Skeletal muscle tissue (tissue), 4 donors: Measurements from ENCODE around the gene ANXA4. TPM values are rescaled to one million over a fixed set of nuclear protein-coding genes. Genes with fewer than 3 reads are reported as not detected.

Experiments
- H3K27ac ChIP-seq: one replicate; pipeline ENCODE4 v1.7.0; 2013; ENCODE audit warnings: mild to moderate bottlenecking, low read depth, low read length, inconsistent platforms
- H3K27me3 ChIP-seq, 3 donors: one replicate each; pipeline ENCODE4 v1.7.0; 2013; ENCODE audit warnings: low read length in 3 of 3; ENCODE audit not compliant: control insufficient read depth in 3 of 3, insufficient read depth in 3 of 3
- H3K36me3 ChIP-seq, 3 donors: one replicate each; pipeline ENCODE4 v1.7.0; 2013; ENCODE audit warnings: low read length in 3 of 3; ENCODE audit not compliant: control insufficient read depth in 3 of 3, insufficient read depth in 3 of 3
- H3K4me1 ChIP-seq, 3 donors: one replicate each; pipeline ENCODE4 v1.7.0; 2013; ENCODE audit warnings: low read length in 3 of 3, mild to moderate bottlenecking in 3 of 3; ENCODE audit not compliant: control insufficient read depth in 3 of 3, insufficient read depth in 3 of 3
- H3K4me3 ChIP-seq, 3 donors: one replicate each; pipeline ENCODE4 v1.7.0; 2013; ENCODE audit warnings: low read length in 3 of 3
- H3K9ac ChIP-seq, 3 donors: one replicate each; pipeline ENCODE4 v1.7.0; 2013; ENCODE audit warnings: low read length in 3 of 3, mild to moderate bottlenecking in 3 of 3, moderate library complexity in 2 of 3, low read depth in 1 of 3
- H3K9me3 ChIP-seq, 3 donors: one replicate each; pipeline ENCODE4 v1.7.0; 2013; ENCODE audit warnings: low read length in 3 of 3; ENCODE audit not compliant: control insufficient read depth in 3 of 3
- total RNA-seq: library from RNA; depleted of rRNA; stranded (reverse); fragments of >200 nt; gene quantifications from one replicate; pipeline ENCODE4 v1.2.3, GENCODE V29; 2014
- donor health status: Osteomylitis.

The ANXA4 gene
- total RNA-seq = 18.8 TPM

- Histone ChIP-seq H3K27me3 (no peaks in the 10 kb centered on the region), H3K27ac (peak within 1 kb of the TSS; percentile 95), H3K4me3 (peak within 1 kb of the TSS; percentile 78 to 92 (median 92)), H3K9ac (peak within 1 kb of the TSS; percentile 89 to 94 (median 90)), H3K4me1 (peaks cover 12 to 23% (median 13%) of the 10 kb centered on the region in 3 donors), H3K9me3 (no peaks in the 10 kb centered on the region), H3K36me3 (peaks cover 0 to 3% (median 0%) of the 10 kb centered on the region in 3 donors)
These were observed at the start of gene ANXA4 for GRCh38 chr2:69741575-69742321. Gene ANXA4 (plus strand): TSS chr2:69742134. CDS start chr2:69781566, 39,432 bp downstream.

- Histone ChIP-seq H3K9ac (no peak overlapping the region), H3K27ac (no peak overlapping the region), H3K36me3 (no peaks in the 10 kb centered on the region), H3K4me1 (peaks cover 3 to 6% (median 4%) of the 10 kb centered on the region in 3 donors), H3K27me3 (no peaks in the 10 kb centered on the region), H3K9me3 (no peaks in the 10 kb centered on the region), H3K4me3 (no peak overlapping the region)
These were observed 49.5 kb upstream of the ANXA4 start for GRCh38 chr2:69692424-69692823.

GRCh38 chr2:69693059-69693774 lies 48.7 kb upstream of the ANXA4 start:
- Histone ChIP-seq H3K4me1 (peaks cover 3 to 6% (median 4%) of the 10 kb centered on the region in 3 donors), H3K27ac (no peak overlapping the region), H3K27me3 (no peaks in the 10 kb centered on the region), H3K9me3 (no peaks in the 10 kb centered on the region), H3K9ac (no peak overlapping the region), H3K36me3 (no peaks in the 10 kb centered on the region), H3K4me3 (no peak overlapping the region)

- H3K9ac ChIP-seq = no peak overlapping the region
- H3K9me3 ChIP-seq = no peaks in the 10 kb centered on the region
- H3K36me3 ChIP-seq = no peaks in the 10 kb centered on the region
- H3K27me3 ChIP-seq = no peaks in the 10 kb centered on the region
- no peak overlapping the region for H3K4me3 ChIP-seq
- peaks cover 3 to 6% (median 4%) of the 10 kb centered on the region in 3 donors for H3K4me1 ChIP-seq
- no peak overlapping the region for H3K27ac ChIP-seq
These were observed 48.0 kb upstream of the ANXA4 start for GRCh38 chr2:69693775-69694450.

- Histone ChIP-seq H3K4me1 (peaks cover 3 to 6% (median 4%) of the 10 kb centered on the region in 3 donors), H3K9ac (no peak overlapping the region), H3K9me3 (no peaks in the 10 kb centered on the region), H3K36me3 (no peaks in the 10 kb centered on the region), H3K27me3 (no peaks in the 10 kb centered on the region), H3K4me3 (no peak overlapping the region), H3K27ac (no peak overlapping the region)
These were observed 46.8 kb upstream of the ANXA4 start for GRCh38 chr2:69694894-69695849.

- H3K27ac ChIP-seq = no peak overlapping the region
- peaks cover 3 to 6% (median 4%) of the 10 kb centered on the region in 3 donors for H3K4me1 ChIP-seq
- H3K27me3 ChIP-seq = no peaks in the 10 kb centered on the region
- no peak overlapping the region for H3K9ac ChIP-seq
- no peaks in the 10 kb centered on the region for H3K9me3 ChIP-seq
- no peak overlapping the region for H3K4me3 ChIP-seq
- H3K36me3 ChIP-seq = no peaks in the 10 kb centered on the region
These were observed 46.1 kb upstream of the ANXA4 start for GRCh38 chr2:69695850-69696216.

- Histone ChIP-seq H3K9me3 (no peaks in the 10 kb centered on the region), H3K4me3 (no peak overlapping the region), H3K27me3 (no peaks in the 10 kb centered on the region), H3K36me3 (no peaks in the 10 kb centered on the region), H3K4me1 (peaks cover 0 to 3% (median 2%) of the 10 kb centered on the region in 3 donors), H3K27ac (no peak overlapping the region), H3K9ac (no peak overlapping the region)
These were observed 41.6 kb upstream of the ANXA4 start for GRCh38 chr2:69700381-69700780.

- Histone ChIP-seq H3K27me3 (no peaks in the 10 kb centered on the region), H3K36me3 (no peaks in the 10 kb centered on the region), H3K27ac (no peak overlapping the region), H3K4me3 (no peak overlapping the region), H3K9ac (no peak overlapping the region), H3K9me3 (no peaks in the 10 kb centered on the region), H3K4me1 (no peaks in the 10 kb centered on the region)
These were observed 40.6 kb upstream of the ANXA4 start for GRCh38 chr2:69701100-69701945.

GRCh38 chr2:69703189-69703588 lies 38.7 kb upstream of the ANXA4 start:
- Histone ChIP-seq H3K27ac (no peak overlapping the region), H3K27me3 (no peaks in the 10 kb centered on the region), H3K36me3 (no peaks in the 10 kb centered on the region), H3K4me1 (no peaks in the 10 kb centered on the region), H3K4me3 (no peak overlapping the region), H3K9ac (no peak overlapping the region), H3K9me3 (no peaks in the 10 kb centered on the region)
